Measurements from ENCODE around the gene YLPM1.

The YLPM1 gene

GRCh38 chr14:74821267-74821915 lies 58.3 kb downstream of the YLPM1 start:
- no peak for DNase-seq (ENCODE audit: extremely low read depth, low read depth)
- TF ChIP-seq CTCF (IDR thresholded peaks at IDR 0.05; ENCODE audit: low read depth, low read length, missing control alignments) = no peak
- no peak overlapping the region for H3K4me3 ChIP-seq (replicated peaks; ENCODE audit: low read depth, low read length)

DNA sequence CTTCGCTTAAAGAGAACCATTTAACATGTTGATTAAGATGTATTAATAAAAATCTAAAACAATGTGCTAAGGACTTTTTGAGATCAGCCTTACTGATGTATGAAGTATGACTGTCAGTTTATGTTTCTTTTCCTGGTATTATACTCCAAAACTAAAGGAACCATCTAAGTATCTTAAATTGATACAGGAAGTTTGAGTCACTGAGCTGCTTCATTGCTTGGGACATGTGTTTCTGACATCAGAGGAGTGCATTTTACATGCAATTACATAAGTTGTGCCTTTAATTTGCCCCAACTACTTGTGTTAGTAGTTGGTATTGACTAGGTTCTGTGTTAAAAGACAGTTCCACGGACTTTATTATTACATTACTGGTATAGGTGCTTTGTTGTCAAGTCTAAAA lies 61.9 kb downstream of the YLPM1 start:
- H3K4me3 ChIP-seq (replicated peaks; ENCODE audit: low read depth, low read length) = no peak overlapping the region
- no peak for TF ChIP-seq CTCF (IDR thresholded peaks at IDR 0.05; ENCODE audit: low read depth, low read length, missing control alignments)
- no peak for DNase-seq (ENCODE audit: extremely low read depth, low read depth)

DNA sequence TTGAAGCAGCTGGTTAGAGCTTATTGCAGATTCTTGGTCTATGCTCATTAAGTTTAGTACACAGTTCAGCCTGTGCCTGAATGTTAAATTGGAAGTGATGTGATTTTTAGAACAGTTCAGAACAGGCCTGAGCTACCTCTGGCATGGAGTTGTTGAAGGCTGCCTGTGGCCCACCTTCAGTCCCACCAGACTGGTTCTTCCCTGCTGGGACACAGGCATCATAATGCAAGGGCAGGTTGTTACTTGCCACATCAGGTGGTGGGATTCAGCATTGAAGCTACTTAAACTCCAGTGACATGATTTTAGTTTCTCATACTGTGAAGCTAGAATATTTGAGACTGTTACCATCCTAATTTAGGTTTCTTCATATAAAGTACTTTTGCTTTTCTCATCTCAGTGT lies 63.5 kb downstream of the YLPM1 start:
- DNase-seq (ENCODE audit: extremely low read depth, low read depth) = no peak
- H3K4me3 ChIP-seq (replicated peaks; ENCODE audit: low read depth, low read length) = no peak overlapping the region
- no peak for TF ChIP-seq CTCF (IDR thresholded peaks at IDR 0.05; ENCODE audit: low read depth, low read length, missing control alignments)

DNA sequence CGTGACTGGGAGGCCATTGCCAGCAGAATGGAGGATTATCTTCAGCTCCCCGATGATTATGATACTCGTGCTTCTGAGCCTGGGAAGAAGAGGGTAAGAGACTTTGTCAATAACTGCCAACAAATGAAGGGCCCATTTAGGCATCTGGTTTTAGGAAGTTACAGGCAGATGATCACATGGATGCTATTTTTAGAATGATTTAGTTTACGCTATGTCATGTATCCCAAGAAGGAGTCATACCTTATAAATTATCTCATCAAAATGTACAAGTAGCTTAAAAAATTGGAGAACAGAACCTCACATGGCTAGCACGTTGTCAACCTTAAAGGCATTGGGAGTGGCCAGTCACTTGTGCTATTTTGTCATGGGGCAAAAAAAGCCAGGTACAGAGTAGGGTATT lies 66.1 kb downstream of the YLPM1 start:
- no peak overlapping the region for H3K4me3 ChIP-seq (replicated peaks; ENCODE audit: low read depth, low read length)
- DNase-seq (ENCODE audit: extremely low read depth, low read depth) = no peak
- TF ChIP-seq CTCF (IDR thresholded peaks at IDR 0.05; ENCODE audit: low read depth, low read length, missing control alignments) = no peak

DNA sequence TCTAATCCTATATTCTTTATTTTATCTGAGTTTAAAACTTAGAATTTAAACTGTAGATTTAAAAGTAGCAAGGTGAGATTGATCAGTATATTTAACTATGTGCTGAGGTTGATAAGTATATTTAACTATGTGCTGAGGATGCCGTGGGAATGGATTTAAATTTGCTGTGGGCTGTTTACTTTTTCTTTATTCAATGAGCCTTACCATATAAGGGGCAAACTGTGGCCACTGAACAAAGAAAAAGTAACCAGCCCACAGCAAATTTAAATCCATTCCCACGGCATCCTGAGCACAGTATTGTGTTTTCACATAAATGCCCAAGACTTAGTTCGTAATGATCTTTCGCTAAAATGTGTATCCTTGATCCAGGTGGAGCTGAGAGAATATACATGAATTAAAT lies 69.7 kb downstream of the YLPM1 start:
- DNase-seq (ENCODE audit: extremely low read depth, low read depth) = no peak
- H3K4me3 ChIP-seq (replicated peaks; ENCODE audit: low read depth, low read length) = no peak overlapping the region
- TF ChIP-seq CTCF (IDR thresholded peaks at IDR 0.05; ENCODE audit: low read depth, low read length, missing control alignments) = no peak

GRCh38 chr14:74834692-74835392 lies 71.7 kb downstream of the YLPM1 start:
- no peak for TF ChIP-seq CTCF (IDR thresholded peaks at IDR 0.05; ENCODE audit: low read depth, low read length, missing control alignments)
- DNase-seq (ENCODE audit: extremely low read depth, low read depth) = no peak
- H3K4me3 ChIP-seq (replicated peaks; ENCODE audit: low read depth, low read length) = no peak overlapping the region

Data from HFF-Myc (cell line).